ENCODE results near the gene MAST4. TPM values are rescaled to one million over a fixed set of nuclear protein-coding genes. Genes with fewer than 3 reads are reported as not detected.

Gene MAST4
- total and polyA plus RNA-seq, 2 of the 4 experiments (the other 2 are of a cell fraction): 4.8 to 6.8 TPM

GRCh38 chr5:66860199-66860975 lies 264.2 kb downstream of the MAST4 start:
- dilution Hi-C loops (cut with HindIII; ENCODE audit: low sequenced_read_pairs, unreplicated experiment) (no loop called here), in situ Hi-C loops (cut with MboI; ENCODE audit: low sequenced_read_pairs) (no loop called here), intact Hi-C loops (cut with micrococcal nuclease) (loop anchor here (5.0 kb wide), 2 partner anchors 287 to 553 kb away; no protein-coding TSS in a partner anchor)
- BruUV-seq (replicated peaks): no TSS peak
- Histone ChIP-seq H3K4me2 (ENCODE audit: low read depth, low read length) (no peak overlapping the region), H4K5ac (ENCODE audit: low read depth, low read length) (no peak overlapping the region), H3K14ac (replicated peaks; ENCODE audit: low read depth, low read length) (no peak overlapping the region), H4K20me1 (ENCODE audit: insufficient read depth, low read length) (no peaks in the 10 kb centered on the region), H3K36me3 (ENCODE audit: control insufficient read depth, insufficient read depth, low read length) (no peaks in the 10 kb centered on the region), H3K9me3 (ENCODE audit: control insufficient read depth, insufficient read depth, low read length) (no peaks in the 10 kb centered on the region), H3K18ac (ENCODE audit: low read depth, low read length) (no peak overlapping the region), H3K4ac (ENCODE audit: low read depth, low read length) (no peak overlapping the region), H3K27ac (ENCODE audit: insufficient read depth, low read length) (no peak overlapping the region), H2BK120ac (ENCODE audit: low read depth, low read length) (no peak overlapping the region), H3K9ac (ENCODE audit: low read depth, low read length) (no peak overlapping the region), H2AK5ac (ENCODE audit: low read depth, low read length) (no peak overlapping the region), H2AK9ac (replicated peaks; ENCODE audit: low read depth, low read length, poor library complexity) (no peak overlapping the region), H2BK20ac (ENCODE audit: low read depth, low read length) (no peak overlapping the region), H2BK5ac (ENCODE audit: low read depth, low read length, poor library complexity, severe bottlenecking) (no peak overlapping the region), H3K56ac (ENCODE audit: extremely low read depth, insufficient read depth, low read length) (no peak overlapping the region), H3K27me3 (ENCODE audit: control insufficient read depth, insufficient read depth, low read length) (peaks cover 12% of the 10 kb centered on the region), H3K23ac (ENCODE audit: low read depth, low read length) (no peak overlapping the region), H3K79me1 (ENCODE audit: low read depth in 1 of 2, low read length in 2 of 2) (no peaks in the 10 kb centered on the region), H4K91ac (ENCODE audit: insufficient read depth, low read depth, low read length) (no peak overlapping the region), H4K8ac (ENCODE audit: low read depth in 2 of 2, low read length in 2 of 2) (no peak overlapping the region), H3K4me3 (ENCODE audit: insufficient read depth, low read depth, low read length) (no peak overlapping the region), H2AFZ (replicated peaks; ENCODE audit: low read length, poor library complexity) (no peak overlapping the region), H2BK15ac (ENCODE audit: low read depth, low read length) (no peak overlapping the region), H3K9me1 (ENCODE audit: insufficient read depth, low read length) (no peaks in the 10 kb centered on the region), H3K4me1 (ENCODE audit: control insufficient read depth, insufficient read depth, low read length) (no peaks in the 10 kb centered on the region)
- ChIA-PET POLR2A (ENCODE audit: unreplicated experiment) (no interaction called here), CTCF (interaction anchor here (0.6 to 0.7 kb wide), 2 partner anchors 14 to 114 kb away, joined by 3 to 4 read pairs; no protein-coding TSS in a partner anchor)
- TF ChIP-seq RCOR1 (IDR thresholded peaks at IDR 0.05; ENCODE audit: insufficient replicate concordance, low read length) (no peak), MAFK (IDR thresholded peaks at IDR 0.05; ENCODE audit: low read depth, low read length) (peak; percentile 54)
- WGBS, 2 experiments (ENCODE audit: extremely low coverage in 2 of 2, insufficient read length in 1 of 2): 22% methylated on average over 5 of the region's 7 CpGs; no CpG with 5 or more reads in 1 of the 2 experiments
- ATAC-seq (ENCODE audit: low read depth) (no peak), DNase-seq (no peak)

Data from IMR-90 (cell line).